Fibroblast of the aortic adventitia (primary cell): ENCODE results near the gene SCMH1. TPM values are rescaled to one million over a fixed set of nuclear protein-coding genes. Genes with fewer than 3 reads are reported as not detected.

ENCODE experiments used
- DNase-seq: peaks from one replicate; pipeline ENCODE4 v3.0.0-alpha.2; 2010; ENCODE audit warnings: low read depth
- H3K4me3 ChIP-seq: 2 replicates; pipeline ENCODE4 v1.5.1; 2011; ENCODE audit warnings: low read depth, mild to moderate bottlenecking, control low read depth, low read length, moderate library complexity
- total RNA-seq: library from RNA; depleted of rRNA; stranded (reverse); fragments of >200 nt; gene quantifications from 2 replicates; pipeline ENCODE4 v1.2.3, GENCODE V29; 2012; ENCODE audit warnings: low replicate concordance
- TF ChIP-seq, protein P1 (sequence below): IDR thresholded peaks from 2 replicates; pipeline ENCODE4 v1.5.1; 2011; ENCODE audit warnings: mild to moderate bottlenecking, low read length, control low read depth, inconsistent platforms; ENCODE audit not compliant: insufficient read depth

SCMH1 gene
- total RNA-seq: 9.8 and 12.1 TPM in 2 replicates

DNA sequence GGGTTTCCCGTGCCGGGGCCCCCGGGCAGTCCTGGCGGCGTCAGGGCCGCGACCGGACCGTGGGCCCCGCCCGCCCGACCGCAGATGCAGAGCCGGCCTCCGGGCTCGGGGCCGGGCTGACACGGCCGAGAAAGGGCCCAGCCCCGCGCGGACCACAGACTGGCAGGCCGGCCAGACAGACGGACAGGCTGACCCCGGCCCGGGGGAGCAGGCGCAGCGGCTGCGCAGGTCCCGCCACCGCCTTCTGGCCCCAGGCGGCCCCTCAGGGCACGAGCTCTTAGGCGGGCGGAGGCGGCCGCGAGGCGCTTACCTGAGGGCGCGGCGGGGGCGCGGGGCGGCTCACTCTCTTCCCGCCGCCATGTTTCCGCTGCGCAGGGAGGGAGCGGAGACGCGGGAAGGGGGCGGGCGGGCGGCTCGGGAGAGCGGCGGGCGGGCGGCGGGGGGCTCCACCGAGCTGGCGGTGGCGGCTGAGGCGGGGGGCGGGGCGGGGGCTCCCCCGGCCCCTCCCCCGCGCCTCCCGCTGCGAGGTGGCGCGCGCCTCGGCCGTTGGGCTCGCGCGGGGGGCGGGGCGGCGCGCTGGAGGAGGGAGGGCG, at the start of gene SCMH1:
Gene SCMH1 (minus strand): TSS at position 558 of the 593 bp plus-strand sequence. CDS start 56,173 bp downstream, outside the sequence.
- peak within 1 kb of the TSS; percentile 72 for H3K4me3 ChIP-seq
- TF ChIP-seq, protein P1, sequence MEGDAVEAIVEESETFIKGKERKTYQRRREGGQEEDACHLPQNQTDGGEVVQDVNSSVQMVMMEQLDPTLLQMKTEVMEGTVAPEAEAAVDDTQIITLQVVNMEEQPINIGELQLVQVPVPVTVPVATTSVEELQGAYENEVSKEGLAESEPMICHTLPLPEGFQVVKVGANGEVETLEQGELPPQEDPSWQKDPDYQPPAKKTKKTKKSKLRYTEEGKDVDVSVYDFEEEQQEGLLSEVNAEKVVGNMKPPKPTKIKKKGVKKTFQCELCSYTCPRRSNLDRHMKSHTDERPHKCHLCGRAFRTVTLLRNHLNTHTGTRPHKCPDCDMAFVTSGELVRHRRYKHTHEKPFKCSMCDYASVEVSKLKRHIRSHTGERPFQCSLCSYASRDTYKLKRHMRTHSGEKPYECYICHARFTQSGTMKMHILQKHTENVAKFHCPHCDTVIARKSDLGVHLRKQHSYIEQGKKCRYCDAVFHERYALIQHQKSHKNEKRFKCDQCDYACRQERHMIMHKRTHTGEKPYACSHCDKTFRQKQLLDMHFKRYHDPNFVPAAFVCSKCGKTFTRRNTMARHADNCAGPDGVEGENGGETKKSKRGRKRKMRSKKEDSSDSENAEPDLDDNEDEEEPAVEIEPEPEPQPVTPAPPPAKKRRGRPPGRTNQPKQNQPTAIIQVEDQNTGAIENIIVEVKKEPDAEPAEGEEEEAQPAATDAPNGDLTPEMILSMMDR: no peak
- DNase-seq: peak; percentile 26

DNA sequence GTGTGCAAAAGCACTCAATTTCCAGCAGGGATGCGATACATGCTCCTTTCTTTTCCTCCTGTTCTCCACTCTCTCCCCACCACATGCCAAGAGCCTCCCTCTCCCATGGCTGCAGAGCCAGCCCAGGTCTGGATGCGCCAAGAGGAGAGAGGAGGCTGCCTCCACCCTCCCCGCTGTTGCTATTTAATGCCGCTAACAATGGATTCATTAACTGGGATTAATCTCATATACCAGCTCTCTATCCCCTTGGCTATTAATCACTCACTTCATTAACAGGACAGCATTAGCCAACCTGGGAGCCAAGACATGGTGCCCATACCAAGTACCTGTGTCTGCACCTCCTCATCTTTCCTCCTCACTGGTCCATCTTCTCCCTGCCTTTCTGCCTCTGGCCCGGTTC, 49.1 kb upstream of the SCMH1 start:
- TF ChIP-seq, protein P1: no peak
- DNase-seq: no peak
- H3K4me3 ChIP-seq: no peak overlapping the region

DNA sequence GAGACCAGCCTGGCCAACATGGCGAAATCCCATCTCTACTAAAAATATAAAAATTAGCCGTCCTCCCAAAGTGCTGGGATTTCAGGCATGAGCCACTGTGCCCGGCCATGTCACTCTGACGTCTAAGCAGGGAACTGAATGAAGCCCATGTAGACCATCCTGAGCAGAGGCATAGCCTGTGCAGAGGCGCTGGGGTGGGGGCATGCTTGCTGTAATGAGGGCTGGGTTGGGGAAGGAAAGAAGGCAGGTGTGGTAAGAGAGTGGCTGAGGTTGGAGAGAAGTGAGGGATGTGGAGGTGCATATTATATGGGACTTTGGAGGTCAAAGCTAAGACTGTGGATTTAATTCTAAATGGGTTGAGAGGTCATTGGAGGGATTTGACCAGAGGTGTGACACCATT, 47.1 kb upstream of the SCMH1 start:
- H3K4me3 ChIP-seq: no peak overlapping the region
- TF ChIP-seq, protein P1: no peak
- no peak for DNase-seq

DNA sequence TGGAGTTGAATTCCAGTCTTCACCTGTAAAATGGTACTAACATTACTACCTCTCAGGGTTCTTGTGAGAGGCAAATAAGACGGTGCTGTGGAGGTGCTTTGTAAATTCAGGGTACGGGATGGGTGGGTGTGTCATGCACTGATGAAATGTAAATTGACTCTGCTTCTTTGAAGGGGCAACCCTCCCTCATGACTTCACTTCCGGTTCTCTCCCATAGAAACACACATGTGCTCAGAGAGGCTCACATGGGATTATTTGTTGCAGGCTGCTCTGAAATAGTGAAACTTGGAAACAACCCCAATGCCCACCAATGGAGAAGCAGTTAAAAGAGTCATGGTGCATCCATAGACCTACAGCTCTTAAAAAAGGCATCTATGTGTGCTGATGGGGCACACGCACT, 44.9 kb upstream of the SCMH1 start:
- DNase-seq: no peak
- TF ChIP-seq, protein P1: no peak
- no peak overlapping the region for H3K4me3 ChIP-seq

DNA sequence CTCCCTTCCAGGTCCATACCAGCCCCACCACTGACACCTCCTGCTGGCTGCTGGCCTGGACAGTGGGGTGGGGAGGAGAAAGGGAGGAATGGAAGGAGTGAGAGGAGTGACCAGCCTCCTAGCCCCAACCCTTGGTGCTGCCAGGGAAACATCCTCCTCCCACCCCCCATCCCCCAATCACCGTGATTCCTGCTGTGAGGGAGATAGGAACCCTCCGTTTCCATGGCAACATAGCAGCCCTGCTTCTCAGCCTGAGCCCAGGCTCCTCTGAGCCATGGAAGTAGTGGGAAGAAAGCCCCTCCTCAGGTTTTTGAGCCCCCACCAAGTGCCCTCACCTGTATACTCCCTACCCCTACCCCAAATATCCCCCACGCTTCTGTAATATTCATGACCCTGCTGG, 44.4 kb upstream of the SCMH1 start:
- no peak for DNase-seq
- TF ChIP-seq, protein P1: no peak

DNA sequence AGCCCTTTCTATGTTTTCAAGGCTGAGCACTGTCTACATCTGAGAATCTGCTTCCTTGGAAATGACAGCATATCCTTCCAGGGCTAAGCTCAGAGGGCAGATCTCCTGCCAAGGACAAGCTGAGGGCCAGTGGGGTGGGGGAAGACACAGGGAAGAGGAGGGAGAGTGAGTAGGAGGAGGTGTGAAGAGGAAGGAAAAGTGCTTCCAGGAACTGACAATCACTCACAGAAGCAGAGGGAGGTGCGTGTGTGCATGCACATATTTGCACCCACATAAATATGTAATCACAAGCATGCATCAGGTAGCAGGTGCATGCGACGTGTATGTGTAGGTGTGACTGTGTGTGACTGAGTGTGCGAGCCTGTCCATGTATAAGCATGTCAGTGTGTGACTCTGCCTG, 43.7 kb upstream of the SCMH1 start:
- DNase-seq: no peak
- TF ChIP-seq, protein P1: no peak
- H3K4me3 ChIP-seq: no peak overlapping the region

More for the DNA sequence above, 44.4 kb upstream of the SCMH1 start:
- H3K4me3 ChIP-seq: no peak overlapping the region

DNA sequence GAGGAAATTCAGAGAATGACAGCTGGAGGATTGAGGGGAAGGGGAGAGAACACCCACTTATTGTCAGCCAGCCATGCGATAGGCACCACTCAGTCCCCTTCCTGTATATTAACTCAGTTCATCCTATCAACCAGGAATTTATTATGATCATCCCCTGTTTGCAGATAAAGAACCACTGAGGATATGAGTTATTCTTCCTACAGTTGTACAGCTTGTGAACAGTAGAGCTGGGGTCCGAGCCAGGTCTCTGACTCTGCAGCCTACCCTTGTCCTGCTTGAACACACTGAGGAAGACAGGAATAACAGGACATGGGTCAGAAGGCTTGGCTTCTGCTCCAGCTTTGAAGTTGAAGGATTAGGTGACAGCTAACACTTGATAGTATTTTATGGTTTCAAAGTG, 42.0 kb upstream of the SCMH1 start:
- H3K4me3 ChIP-seq: no peak overlapping the region
- no peak for DNase-seq
- TF ChIP-seq, protein P1: no peak
